Endothelial cell of umbilical vein (primary cell): ENCODE results near the gene DRAM1. TPM values are rescaled to one million over a fixed set of nuclear protein-coding genes. Genes with fewer than 3 reads are reported as not detected.

Source experiments
- BruUV-seq: library from RNA; stranded (reverse); fragments of 400-500 nt; replicated peaks from 2 replicates; lab custom pipeline; 2021; lab: Mats Ljungman, UMichigan
- CTCF ChIA-PET: fragments of 300-600, 350-600 bp; sonication (Branson Sonifier 250); formaldehyde crosslinking; loops from one replicate; lab custom pipeline; 2021; ENCODE audit warnings: antibody characterized with exemption, inconsistent platforms; lab: Charles Lee
- POLR2A ChIA-PET: fragments of 300-600, 350-600 bp; sonication (Branson Sonifier 250); formaldehyde crosslinking; loops from one replicate; lab custom pipeline; 2021; ENCODE audit warnings: antibody characterized with exemption, inconsistent platforms; lab: Charles Lee
- DNase-seq: peaks from one replicate; pipeline ENCODE4 v3.0.0-alpha.2; 2011; ENCODE audit warnings: low read depth, low spot score
- FAIRE-seq: peaks from 2 replicates; lab custom pipeline; 2011; peaks lifted over from hg19 to GRCh38; lab: Jason Lieb, UNC
- H2AFZ ChIP-seq: 2 replicates; pipeline ENCODE4 v1.6.0; 2012; ENCODE audit warnings: low read depth, low read length, control low read depth, inconsistent platforms
- H3K27ac ChIP-seq: 2 replicates; pipeline ENCODE4 v1.5.1; 2011; ENCODE audit warnings: low read depth, mild to moderate bottlenecking, control low read depth, low read length, moderate library complexity; ENCODE audit not compliant: insufficient read depth
- H3K27me3 ChIP-seq, 2 experiments: 2 replicates each; pipeline versions ENCODE4 v1.6.0 to v1.6.1; 2011; ENCODE audit warnings: low read length in 2 of 2, mixed read lengths in 1 of 2; ENCODE audit not compliant: control insufficient read depth in 2 of 2, insufficient read depth in 2 of 2
- H3K36me3 ChIP-seq, 2 experiments: 2 replicates in 1 of 2; 3 replicates in 1 of 2; pipeline ENCODE4 v1.5.1; 2011; ENCODE audit warnings: low read length in 2 of 2, mild to moderate bottlenecking in 1 of 2, moderate library complexity in 1 of 2; ENCODE audit not compliant: control insufficient read depth in 2 of 2, insufficient read depth in 2 of 2; ENCODE audit errors: extremely low read depth in 1 of 2
- H3K4me1 ChIP-seq: 3 replicates; pipeline ENCODE4 v1.5.1; 2011; ENCODE audit warnings: mild to moderate bottlenecking, low read length; ENCODE audit not compliant: control insufficient read depth, insufficient read depth; ENCODE audit errors: extremely low read depth
- H3K4me2 ChIP-seq: 2 replicates; pipeline ENCODE4 v1.6.1; 2011; ENCODE audit warnings: low read length, control low read depth, mixed read lengths; ENCODE audit not compliant: insufficient read depth
- H3K4me3 ChIP-seq, 3 experiments: fragments of 200-600 bp in 1 of 3; sonication (generic), shearing (Covaris generic) in 1 of 3; replicated peaks in 1 of 3; 2 replicates each; pipeline ENCODE4 v1.5.1; 2011 to 2016; ENCODE audit warnings: control low read depth in 3 of 3, low read length in 3 of 3, mild to moderate bottlenecking in 2 of 3, inconsistent platforms in 1 of 3, low read depth in 1 of 3, moderate library complexity in 1 of 3; ENCODE audit not compliant: insufficient read depth in 1 of 3
- H3K79me2 ChIP-seq: 2 replicates; pipeline ENCODE4 v1.6.0; 2012; ENCODE audit warnings: low read length, inconsistent platforms; ENCODE audit not compliant: control insufficient read depth, insufficient read depth
- H3K9ac ChIP-seq: replicated peaks from 2 replicates; pipeline ENCODE3; 2011; ENCODE audit warnings: low read length, control low read depth; ENCODE audit not compliant: insufficient read depth; ENCODE audit errors: extremely low read depth
- H3K9me1 ChIP-seq: replicated peaks from 3 replicates; pipeline ENCODE4 v1.6.0; 2011; ENCODE audit warnings: mild to moderate bottlenecking, low read length; ENCODE audit not compliant: control insufficient read depth, insufficient read depth; ENCODE audit errors: extremely low read depth
- H3K9me3 ChIP-seq: replicated peaks from 2 replicates; pipeline ENCODE4 v1.5.1; 2012; ENCODE audit warnings: low read length, inconsistent platforms; ENCODE audit not compliant: control insufficient read depth, insufficient read depth
- H4K20me1 ChIP-seq: replicated peaks from 2 replicates; pipeline ENCODE3; 2011; ENCODE audit warnings: mild to moderate bottlenecking, low read length; ENCODE audit not compliant: control insufficient read depth, insufficient read depth; ENCODE audit errors: extremely low read depth
- EZH2 ChIP-seq: IDR thresholded peaks from 2 replicates; pipeline ENCODE4 v1.6.1; 2012; ENCODE audit warnings: borderline replicate concordance, low read depth, mild to moderate bottlenecking, moderate library complexity, low read length, inconsistent platforms; ENCODE audit not compliant: severe bottlenecking
- FOS ChIP-seq: IDR thresholded peaks from 2 replicates; pipeline ENCODE4 v1.6.1; 2011; ENCODE audit warnings: mild to moderate bottlenecking, low read length, moderate library complexity, borderline replicate concordance; ENCODE audit not compliant: insufficient read depth
- GATA2 ChIP-seq: IDR thresholded peaks from 2 replicates; pipeline ENCODE4 v1.7.0; 2011; ENCODE audit warnings: low read depth, mild to moderate bottlenecking, moderate library complexity, mixed read lengths, low read length; ENCODE audit not compliant: insufficient read length, insufficient read depth
- JUN ChIP-seq: IDR thresholded peaks from 2 replicates; pipeline ENCODE4 v1.6.1; 2011; ENCODE audit warnings: borderline replicate concordance, low read depth; ENCODE audit not compliant: insufficient read length, insufficient read depth
- MYC ChIP-seq: IDR thresholded peaks from one replicate; pipeline ENCODE4 v1.6.1; 2011; ENCODE audit warnings: mild to moderate bottlenecking, low read depth, low read length
- POLR2A ChIP-seq: IDR thresholded peaks from 2 replicates; pipeline ENCODE4 v1.6.1; 2012; ENCODE audit warnings: low read depth, mild to moderate bottlenecking, control low read depth, low read length
- POLR2AphosphoS5 ChIP-seq: IDR thresholded peaks from 2 replicates; pipeline ENCODE4 v1.6.1; 2012; ENCODE audit warnings: low read depth, mild to moderate bottlenecking, control low read depth, low read length, moderate library complexity; ENCODE audit not compliant: insufficient read depth
- dilution Hi-C: fragments of 300-500 bp; cut with MboI; formaldehyde crosslinking; loops from one replicate; pipeline ENCODE4 v1.15.0; 2019; ENCODE audit warnings: low sequenced_read_pairs; ENCODE audit not compliant: extremely low pct_ligation_motif_present
- intact Hi-C: fragments of 100-400 bp; cut with micrococcal nuclease; formaldehyde crosslinking; loops from one replicate; pipeline ENCODE4 v1.10.0; 2022
- polyA plus RNA-seq, 4 experiments: library from polyadenylated mRNA; depleted of rRNA in 3 of 4; stranded (reverse) in 3 of 4; unstranded in 1 of 4; fragments of >200 nt; gene quantifications; 2 replicates each; pipeline versions ENCODE4 v1.2.1 to v1.2.3, GENCODE V29; 2011 to 2012; ENCODE audit warnings: missing spikeins in 1 of 4
- total RNA-seq: library from RNA; stranded (reverse); gene quantifications from 2 replicates; pipeline ENCODE4 v1.2.3, GENCODE V29; 2021
- TF ChIP-seq, protein P1 (sequence below), 2 donors: IDR thresholded peaks; 1 replicate in 1 of 2; 2 replicates in 1 of 2; pipeline ENCODE4 v1.5.1; 2011; ENCODE audit warnings: low read length in 2 of 2, mild to moderate bottlenecking in 2 of 2, moderate library complexity in 2 of 2, control low read depth in 1 of 2, inconsistent platforms in 1 of 2, low read depth in 1 of 2; ENCODE audit not compliant: insufficient read depth in 1 of 2; ENCODE audit errors: extremely low read depth in 1 of 2
- TF ChIP-seq, protein P2 (sequence below): IDR thresholded peaks from 2 replicates; pipeline ENCODE4 v1.6.1; 2011; ENCODE audit not compliant: insufficient read depth, insufficient read length

The DRAM1 gene
- total and polyA plus RNA-seq, 2 donors (not counting 3 experiments of a cell fraction or from before 2014, with no cell fraction given), result 24.6 to 46.3 TPM

DNA sequence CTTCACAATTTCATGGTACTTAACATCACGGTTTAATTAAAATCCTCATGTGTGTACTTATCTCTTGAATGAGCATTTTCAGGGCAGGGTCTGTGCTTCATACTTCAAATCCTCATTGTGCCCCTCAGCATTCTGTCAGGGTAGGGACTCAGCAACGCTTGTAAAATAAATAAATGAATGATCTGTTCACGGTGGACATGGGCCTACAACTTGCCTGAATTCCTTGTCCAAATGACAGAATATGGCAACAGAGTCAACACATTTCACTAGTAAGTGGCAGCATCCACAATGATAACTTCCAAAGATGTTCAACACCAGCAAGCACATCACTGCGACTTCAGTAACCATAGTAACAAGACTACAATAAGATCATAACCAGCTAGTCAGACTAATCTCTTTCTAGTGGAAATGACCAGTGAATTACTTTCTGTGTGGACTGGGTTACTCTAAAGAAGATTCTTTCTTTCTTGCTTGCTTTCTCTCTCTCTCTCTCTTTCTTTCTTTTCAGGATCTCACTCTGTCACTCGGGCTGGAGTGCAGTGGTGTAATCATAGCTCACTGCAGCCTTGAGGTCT, 32.2 kb upstream of the DRAM1 start:
- Histone ChIP-seq H3K9me1 (no peaks in the 10 kb centered on the region), H3K4me1 (no peaks in the 10 kb centered on the region), H3K4me3 (no peak overlapping the region), H3K27ac (no peak overlapping the region), H3K9ac (no peak overlapping the region), H2AFZ (no peak overlapping the region), H3K4me2 (no peak overlapping the region), H3K79me2 (no peaks in the 10 kb centered on the region), H3K36me3 (no peaks in the 10 kb centered on the region), H3K27me3 (no peaks in the 10 kb centered on the region), H4K20me1 (no peaks in the 10 kb centered on the region), H3K9me3 (no peaks in the 10 kb centered on the region)
- dilution Hi-C loops, result no loop called here
- no peak for DNase-seq
- TF ChIP-seq, protein P1, sequence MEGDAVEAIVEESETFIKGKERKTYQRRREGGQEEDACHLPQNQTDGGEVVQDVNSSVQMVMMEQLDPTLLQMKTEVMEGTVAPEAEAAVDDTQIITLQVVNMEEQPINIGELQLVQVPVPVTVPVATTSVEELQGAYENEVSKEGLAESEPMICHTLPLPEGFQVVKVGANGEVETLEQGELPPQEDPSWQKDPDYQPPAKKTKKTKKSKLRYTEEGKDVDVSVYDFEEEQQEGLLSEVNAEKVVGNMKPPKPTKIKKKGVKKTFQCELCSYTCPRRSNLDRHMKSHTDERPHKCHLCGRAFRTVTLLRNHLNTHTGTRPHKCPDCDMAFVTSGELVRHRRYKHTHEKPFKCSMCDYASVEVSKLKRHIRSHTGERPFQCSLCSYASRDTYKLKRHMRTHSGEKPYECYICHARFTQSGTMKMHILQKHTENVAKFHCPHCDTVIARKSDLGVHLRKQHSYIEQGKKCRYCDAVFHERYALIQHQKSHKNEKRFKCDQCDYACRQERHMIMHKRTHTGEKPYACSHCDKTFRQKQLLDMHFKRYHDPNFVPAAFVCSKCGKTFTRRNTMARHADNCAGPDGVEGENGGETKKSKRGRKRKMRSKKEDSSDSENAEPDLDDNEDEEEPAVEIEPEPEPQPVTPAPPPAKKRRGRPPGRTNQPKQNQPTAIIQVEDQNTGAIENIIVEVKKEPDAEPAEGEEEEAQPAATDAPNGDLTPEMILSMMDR (IDR thresholded peaks at IDR 0.05; ENCODE audit: extremely low read depth in 1 of 2, insufficient read depth in 1 of 2, low read depth in 1 of 2, low read length in 2 of 2), result no peak
- TF ChIP-seq EZH2 (no peak), GATA2 (no peak), POLR2AphosphoS5 (no peak), FOS (no peak), POLR2A (no peak), MYC (no peak), JUN (no peak)
- TF ChIP-seq, protein P2, sequence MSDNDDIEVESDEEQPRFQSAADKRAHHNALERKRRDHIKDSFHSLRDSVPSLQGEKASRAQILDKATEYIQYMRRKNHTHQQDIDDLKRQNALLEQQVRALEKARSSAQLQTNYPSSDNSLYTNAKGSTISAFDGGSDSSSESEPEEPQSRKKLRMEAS, result no peak
- FAIRE-seq, result no peak
- ChIA-PET CTCF (interaction anchor here (1.4 to 2.8 kb wide), 2 partner anchors 14 to 71 kb away, joined by 6 to 9 read pairs; partner anchors contain the start of gene GNPTAB), POLR2A (no interaction called here)
- no TSS peak for BruUV-seq
- intact Hi-C loops, result no loop called here
